Measurements from ENCODE around the gene PDE4D. TPM values are rescaled to one million over a fixed set of nuclear protein-coding genes. Genes with fewer than 3 reads are reported as not detected.

PDE4D gene
- total and polyA plus RNA-seq, 2 of the 4 experiments (the other 2 are of a cell fraction): 1.4 to 7.9 TPM

DNA sequence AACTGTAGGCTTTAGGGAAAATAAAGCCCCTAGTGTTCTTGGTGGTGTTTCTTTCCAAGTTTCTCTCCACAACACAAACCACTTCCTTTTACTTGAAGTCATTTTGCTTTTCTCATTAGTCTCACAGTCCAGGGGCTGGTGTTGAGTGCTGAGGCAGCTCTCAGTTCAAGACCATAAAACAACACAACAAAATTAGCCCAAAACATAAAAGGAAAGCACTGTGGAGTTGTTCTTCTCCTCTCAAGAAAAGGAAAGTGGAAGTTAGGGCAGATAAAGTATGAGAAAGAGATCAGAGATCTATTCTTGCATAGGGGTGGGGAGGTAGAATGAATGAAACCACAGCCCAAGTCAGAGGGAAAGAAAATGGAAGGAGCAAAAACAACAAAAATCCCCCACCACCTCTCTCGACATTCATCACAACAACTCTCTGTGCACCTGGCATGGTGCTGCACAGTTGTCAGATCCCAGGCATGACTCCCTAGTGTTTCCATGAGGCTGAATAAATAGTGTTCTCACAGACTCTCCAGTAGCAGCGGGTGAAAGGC is 740.8 kb downstream of the PDE4D start:
- Histone ChIP-seq H4K8ac (ENCODE audit: low read depth in 2 of 2, low read length in 2 of 2) (no peak overlapping the region), H4K20me1 (ENCODE audit: insufficient read depth, low read length) (no peaks in the 10 kb centered on the region), H3K14ac (replicated peaks; ENCODE audit: low read depth, low read length) (no peak overlapping the region), H3K18ac (ENCODE audit: low read depth, low read length) (no peak overlapping the region), H2AK9ac (replicated peaks; ENCODE audit: low read depth, low read length, poor library complexity) (no peak overlapping the region), H2BK20ac (ENCODE audit: low read depth, low read length) (no peak overlapping the region), H3K23ac (ENCODE audit: low read depth, low read length) (no peak overlapping the region), H3K79me1 (ENCODE audit: low read depth in 1 of 2, low read length in 2 of 2) (no peaks in the 10 kb centered on the region), H2AFZ (replicated peaks; ENCODE audit: low read length, poor library complexity) (no peak overlapping the region), H4K5ac (ENCODE audit: low read depth, low read length) (no peak overlapping the region), H3K27ac (ENCODE audit: insufficient read depth, low read length) (no peak overlapping the region), H3K9ac (ENCODE audit: low read depth, low read length) (no peak overlapping the region), H3K4me2 (ENCODE audit: low read depth, low read length) (no peak overlapping the region), H2AK5ac (ENCODE audit: low read depth, low read length) (no peak overlapping the region), H2BK5ac (ENCODE audit: low read depth, low read length, poor library complexity, severe bottlenecking) (no peak overlapping the region), H3K27me3 (ENCODE audit: control insufficient read depth, insufficient read depth, low read length) (no peaks in the 10 kb centered on the region), H3K9me3 (ENCODE audit: control insufficient read depth, insufficient read depth, low read length) (no peaks in the 10 kb centered on the region), H3K4ac (ENCODE audit: low read depth, low read length) (no peak overlapping the region), H2BK15ac (ENCODE audit: low read depth, low read length) (no peak overlapping the region), H3K36me3 (ENCODE audit: control insufficient read depth, insufficient read depth, low read length) (no peaks in the 10 kb centered on the region), H3K4me1 (ENCODE audit: control insufficient read depth, insufficient read depth, low read length) (peaks cover 2% of the 10 kb centered on the region; the same call in 1 of the 2 replicates), H3K56ac (ENCODE audit: extremely low read depth, insufficient read depth, low read length) (no peak overlapping the region), H4K91ac (ENCODE audit: insufficient read depth, low read depth, low read length) (no peak overlapping the region), H2BK120ac (ENCODE audit: low read depth, low read length) (no peak overlapping the region), H3K4me3 (ENCODE audit: insufficient read depth, low read depth, low read length) (no peak overlapping the region), H3K9me1 (ENCODE audit: insufficient read depth, low read length) (0 out of 2 replicates have a peak, but pooled peaks cover 4% of the 10 kb centered on the region)
- intact Hi-C loops (cut with micrococcal nuclease): no loop called here
- DNase-seq: no peak
- in situ Hi-C loops (cut with MboI; ENCODE audit: low sequenced_read_pairs): loop anchor here (25.0 kb wide), 1 partner anchor 665 kb away; the partner anchor contains the start of gene GAPT
- dilution Hi-C loops (cut with HindIII; ENCODE audit: low sequenced_read_pairs, unreplicated experiment): no loop called here
- BruUV-seq (replicated peaks): no TSS peak
- ATAC-seq (ENCODE audit: low read depth): no peak
- ChIA-PET CTCF (no interaction called here), POLR2A (ENCODE audit: unreplicated experiment) (no interaction called here)
- no CpG with 5 or more reads among the region's 2 CpGs for WGBS, 2 experiments (ENCODE audit: extremely low coverage in 2 of 2, insufficient read length in 1 of 2)
- TF ChIP-seq SMC3 (IDR thresholded peaks at IDR 0.05; ENCODE audit: low read depth, low read length) (no peak), CHD1 (IDR thresholded peaks at IDR 0.05; ENCODE audit: low read depth, low read length) (no peak), CEBPB (IDR thresholded peaks at IDR 0.05; ENCODE audit: low read depth, low read length) (no peak), RCOR1 (IDR thresholded peaks at IDR 0.05; ENCODE audit: insufficient replicate concordance, low read length) (no peak), POLR2A (IDR thresholded peaks at IDR 0.05; ENCODE audit: low read depth, low read length) (no peak), NFE2L2 (IDR thresholded peaks at IDR 0.05; ENCODE audit: low read depth, low read length) (no peak), RFX5 (IDR thresholded peaks at IDR 0.05; ENCODE audit: low read depth, low read length) (no peak)
- TF ChIP-seq, protein P1, sequence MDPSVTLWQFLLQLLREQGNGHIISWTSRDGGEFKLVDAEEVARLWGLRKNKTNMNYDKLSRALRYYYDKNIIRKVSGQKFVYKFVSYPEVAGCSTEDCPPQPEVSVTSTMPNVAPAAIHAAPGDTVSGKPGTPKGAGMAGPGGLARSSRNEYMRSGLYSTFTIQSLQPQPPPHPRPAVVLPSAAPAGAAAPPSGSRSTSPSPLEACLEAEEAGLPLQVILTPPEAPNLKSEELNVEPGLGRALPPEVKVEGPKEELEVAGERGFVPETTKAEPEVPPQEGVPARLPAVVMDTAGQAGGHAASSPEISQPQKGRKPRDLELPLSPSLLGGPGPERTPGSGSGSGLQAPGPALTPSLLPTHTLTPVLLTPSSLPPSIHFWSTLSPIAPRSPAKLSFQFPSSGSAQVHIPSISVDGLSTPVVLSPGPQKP (IDR thresholded peaks at IDR 0.05; ENCODE audit: borderline replicate concordance, low read depth, low read length): no peak
- TF ChIP-seq, protein P2, sequence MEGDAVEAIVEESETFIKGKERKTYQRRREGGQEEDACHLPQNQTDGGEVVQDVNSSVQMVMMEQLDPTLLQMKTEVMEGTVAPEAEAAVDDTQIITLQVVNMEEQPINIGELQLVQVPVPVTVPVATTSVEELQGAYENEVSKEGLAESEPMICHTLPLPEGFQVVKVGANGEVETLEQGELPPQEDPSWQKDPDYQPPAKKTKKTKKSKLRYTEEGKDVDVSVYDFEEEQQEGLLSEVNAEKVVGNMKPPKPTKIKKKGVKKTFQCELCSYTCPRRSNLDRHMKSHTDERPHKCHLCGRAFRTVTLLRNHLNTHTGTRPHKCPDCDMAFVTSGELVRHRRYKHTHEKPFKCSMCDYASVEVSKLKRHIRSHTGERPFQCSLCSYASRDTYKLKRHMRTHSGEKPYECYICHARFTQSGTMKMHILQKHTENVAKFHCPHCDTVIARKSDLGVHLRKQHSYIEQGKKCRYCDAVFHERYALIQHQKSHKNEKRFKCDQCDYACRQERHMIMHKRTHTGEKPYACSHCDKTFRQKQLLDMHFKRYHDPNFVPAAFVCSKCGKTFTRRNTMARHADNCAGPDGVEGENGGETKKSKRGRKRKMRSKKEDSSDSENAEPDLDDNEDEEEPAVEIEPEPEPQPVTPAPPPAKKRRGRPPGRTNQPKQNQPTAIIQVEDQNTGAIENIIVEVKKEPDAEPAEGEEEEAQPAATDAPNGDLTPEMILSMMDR (conservative IDR thresholded peaks at IDR 0.05; ENCODE audit: low read depth, low read length): no peak
- TF ChIP-seq, protein P3, sequence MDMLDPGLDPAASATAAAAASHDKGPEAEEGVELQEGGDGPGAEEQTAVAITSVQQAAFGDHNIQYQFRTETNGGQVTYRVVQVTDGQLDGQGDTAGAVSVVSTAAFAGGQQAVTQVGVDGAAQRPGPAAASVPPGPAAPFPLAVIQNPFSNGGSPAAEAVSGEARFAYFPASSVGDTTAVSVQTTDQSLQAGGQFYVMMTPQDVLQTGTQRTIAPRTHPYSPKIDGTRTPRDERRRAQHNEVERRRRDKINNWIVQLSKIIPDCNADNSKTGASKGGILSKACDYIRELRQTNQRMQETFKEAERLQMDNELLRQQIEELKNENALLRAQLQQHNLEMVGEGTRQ (IDR thresholded peaks at IDR 0.05; ENCODE audit: low read depth, low read length): no peak

Data from IMR-90 (cell line).